Measurements from ENCODE around the gene NOP9.
"Not testable (repeated sequence)": the region's sequence is repeated elsewhere in the genome, so short reads cannot be mapped to it uniquely, and the experiment has no call there.

The NOP9 gene

DNA sequence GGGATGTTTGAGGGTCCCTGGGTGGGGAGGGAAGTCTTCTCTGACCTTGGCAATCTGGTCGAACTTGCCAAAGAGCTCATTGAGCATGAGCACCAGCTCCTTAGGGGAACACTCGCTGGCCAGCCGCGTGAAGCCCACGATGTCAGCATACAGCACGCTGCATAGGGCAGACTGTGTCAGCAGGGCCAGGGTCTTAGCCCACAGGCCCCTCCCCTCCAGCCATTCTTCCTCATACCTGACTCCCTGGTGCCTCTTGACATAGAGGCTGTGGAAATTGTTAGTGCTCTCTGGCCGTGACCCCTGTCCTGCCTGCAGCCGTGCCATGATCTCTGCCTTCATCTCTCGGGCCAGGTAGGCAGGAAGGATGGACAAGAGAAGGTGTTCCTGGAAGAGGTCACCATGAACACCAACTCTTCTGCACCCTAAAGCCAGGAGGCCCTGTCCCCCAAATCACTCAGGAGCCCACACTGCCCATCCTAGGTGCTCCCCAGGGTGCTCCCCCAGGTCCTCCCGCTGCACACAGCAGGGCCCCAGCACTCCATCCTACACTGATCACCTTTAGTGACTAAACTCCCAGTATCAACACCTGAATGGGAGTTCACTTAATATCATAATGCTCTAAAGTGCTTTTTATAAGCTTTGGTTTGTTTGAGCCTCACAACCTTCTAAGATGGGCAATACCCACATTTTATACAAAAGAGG, 31.5 kb downstream of the NOP9 start:
- no peak for DNase-seq

DNA sequence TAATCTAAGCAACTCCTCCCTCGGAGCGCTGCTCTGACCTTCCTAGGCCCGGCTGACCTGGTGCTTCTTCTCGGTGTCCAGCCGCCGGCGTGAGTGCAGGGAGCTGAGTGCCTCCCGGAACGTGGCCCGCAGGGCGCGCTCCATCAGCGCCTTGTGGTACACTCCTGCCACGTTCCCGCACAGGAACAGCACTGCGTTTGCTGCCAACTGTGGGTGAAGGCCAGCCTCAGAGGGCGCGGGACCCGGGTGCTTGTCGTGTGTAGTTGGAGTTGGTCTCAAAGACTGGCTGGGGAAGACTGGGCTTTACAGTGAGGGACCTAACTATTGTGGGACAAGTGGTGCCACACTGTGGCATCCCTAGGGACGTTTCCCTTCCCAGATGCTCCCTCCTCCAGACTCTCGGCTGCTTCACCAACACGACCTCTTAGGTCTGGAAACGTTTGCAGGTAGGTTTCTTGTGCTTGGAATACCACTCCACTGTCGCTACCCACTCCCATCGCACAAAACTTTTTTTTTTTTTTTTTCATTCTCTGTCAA, 32.1 kb downstream of the NOP9 start:
- DNase-seq: no peak

- DNase-seq: peak; percentile 90 to 93
Observed at GRCh38 chr14:24332268-24332993, 32.8 kb downstream of the NOP9 start.

GRCh38 chr14:24334431-24335291, 35.0 kb downstream of the NOP9 start, which contains the start of gene ADCY4:
ADCY4 (minus strand) TSS chr14:24335071; CDS start chr14:24334652, 419 bp downstream.
- no peak for DNase-seq

GRCh38 chr14:24335461-24336171, 36.0 kb downstream of the NOP9 start:
- no peak for DNase-seq

- DNase-seq: no peak
Observed at GRCh38 chr14:24337144-24337823, 37.6 kb downstream of the NOP9 start.

GRCh38 chr14:24337824-24338175, 38.1 kb downstream of the NOP9 start:
- DNase-seq: no peak

- DNase-seq: no peak
Observed at GRCh38 chr14:24338843-24339242, 39.2 kb downstream of the NOP9 start.

- DNase-seq: peak; percentile 61 to 74
Observed at GRCh38 chr14:24339284-24340151, 39.9 kb downstream of the NOP9 start, which contains the start of gene RIPK3. RIPK3 (minus strand) TSS chr14:24339991; CDS start chr14:24339826, 165 bp downstream.

DNA sequence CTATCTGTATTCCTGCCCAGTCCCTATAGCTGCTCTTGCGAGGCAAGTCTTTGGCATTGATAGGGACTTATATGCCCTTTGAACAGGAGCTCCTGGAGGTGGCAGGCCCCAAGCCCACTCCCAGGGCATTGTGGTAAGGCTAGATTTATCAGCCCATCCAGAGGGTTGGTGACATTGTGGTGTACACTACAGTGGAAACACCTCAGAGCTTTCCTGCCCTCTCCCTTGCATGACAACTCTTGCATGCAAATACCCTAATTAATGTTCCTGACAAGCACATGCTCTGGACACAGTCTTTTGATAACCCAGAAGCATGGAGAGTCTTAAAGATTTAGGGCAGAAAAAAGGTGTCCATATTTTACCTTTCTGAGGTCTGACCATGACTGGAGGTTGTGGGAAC, 41.0 kb downstream of the NOP9 start:
- DNase-seq: no peak

- DNase-seq: no peak
Observed at GRCh38 chr14:24342889-24343288, 43.2 kb downstream of the NOP9 start.

GRCh38 chr14:24343795-24344660, 44.4 kb downstream of the NOP9 start:
- DNase-seq: no peak

DNA sequence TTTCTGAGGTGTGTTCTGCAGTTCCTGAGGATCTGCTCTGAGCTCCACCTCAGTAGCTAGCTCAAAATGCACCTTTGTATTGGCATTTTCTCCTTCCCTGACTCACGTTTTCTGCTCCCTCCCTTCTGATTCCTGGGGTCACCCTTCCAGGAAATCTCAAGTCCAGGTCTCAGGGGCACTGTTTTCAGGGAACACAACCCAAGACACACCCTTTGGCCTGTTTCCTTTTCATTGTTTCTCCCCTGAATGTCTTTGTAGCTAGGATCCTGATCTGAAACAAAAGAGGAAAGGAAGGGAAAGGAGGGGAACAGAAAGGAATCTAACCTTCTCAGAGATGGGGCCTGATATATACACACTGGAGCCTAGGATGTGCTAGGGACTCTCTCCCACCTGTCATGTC, 47.5 kb downstream of the NOP9 start:
- DNase-seq: no peak

- no peak for DNase-seq
Observed at GRCh38 chr14:24348186-24348585, 48.5 kb downstream of the NOP9 start.

DNA sequence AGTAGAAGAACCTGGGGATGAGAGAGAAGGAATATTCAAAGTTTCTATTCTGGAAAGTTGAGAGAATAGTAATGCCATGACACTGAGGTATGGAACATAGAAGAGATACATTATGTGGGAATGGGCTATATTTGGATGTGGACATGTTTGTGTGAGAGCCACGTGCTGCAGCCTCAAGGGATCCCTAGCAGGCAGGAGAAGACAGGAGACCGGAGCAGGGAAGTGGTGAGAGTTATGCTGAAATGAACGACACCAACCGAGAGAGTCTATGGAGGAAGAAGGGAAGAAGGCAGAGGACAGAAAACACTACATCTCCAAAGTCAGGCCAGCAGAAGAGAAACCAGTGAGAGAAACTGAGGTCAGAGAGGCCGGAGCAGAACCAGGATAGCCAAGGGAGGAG, 50.1 kb downstream of the NOP9 start:
- no peak for DNase-seq

- no peak for DNase-seq
Observed at GRCh38 chr14:24351517-24351916, 51.9 kb downstream of the NOP9 start.

- no peak for DNase-seq
Observed at GRCh38 chr14:24353559-24354481, 54.2 kb downstream of the NOP9 start.

DNA sequence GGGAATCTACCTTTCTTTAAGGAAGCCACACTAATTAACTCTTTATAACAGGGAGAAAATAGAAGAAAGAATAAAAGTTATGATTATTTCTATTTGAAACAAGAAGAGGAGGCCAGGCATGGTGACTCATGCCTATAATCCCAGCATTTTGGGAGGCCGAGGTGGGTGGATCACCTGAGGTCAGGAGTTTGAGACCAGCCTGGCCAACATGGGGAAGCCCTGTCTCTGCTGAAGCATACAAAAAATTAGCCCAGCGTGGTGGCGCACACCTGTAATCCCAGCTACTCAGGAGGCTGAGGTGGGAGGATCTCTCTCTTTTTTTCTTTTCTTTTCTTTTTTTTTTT, 54.8 kb downstream of the NOP9 start:
- not testable (repeated sequence) for DNase-seq

- DNase-seq: no peak
Observed at GRCh38 chr14:24355009-24355408, 55.4 kb downstream of the NOP9 start.
